Parathyroid adenoma (tissue), 2 donors: ENCODE results near the gene TEX9.

Experiments
- H2AFZ ChIP-seq: fragments of 300-600 bp; sonication (generic); one replicate; pipeline ENCODE4 v1.7.0; 2017; ENCODE audit warnings: antibody characterized with exemption, mild to moderate bottlenecking
- H3K27ac ChIP-seq: fragments of 300-600 bp; sonication (generic); one replicate; pipeline ENCODE4 v1.7.0; 2017
- H3K27me3 ChIP-seq: fragments of 300-600 bp; sonication (generic); one replicate; pipeline ENCODE4 v1.7.0; 2017; ENCODE audit warnings: low read length; ENCODE audit not compliant: control insufficient read depth, insufficient read depth
- H3K36me3 ChIP-seq: fragments of 300-600 bp; sonication (generic); one replicate; pipeline ENCODE4 v1.7.0; 2017; ENCODE audit warnings: low read length; ENCODE audit not compliant: control insufficient read depth, insufficient read depth
- H3K4me1 ChIP-seq: fragments of 300-600 bp; sonication (generic); one replicate; pipeline ENCODE4 v1.7.0; 2017; ENCODE audit warnings: control low read depth
- H3K4me2 ChIP-seq: fragments of 300-600 bp; sonication (generic); one replicate; pipeline ENCODE4 v1.7.0; 2017; ENCODE audit warnings: low read length
- H3K4me3 ChIP-seq: fragments of 300-600 bp; sonication (generic); one replicate; pipeline ENCODE4 v1.7.0; 2017; ENCODE audit warnings: low read depth, low read length
- H3K79me2 ChIP-seq: fragments of 300-600 bp; sonication (generic); one replicate; pipeline ENCODE4 v1.7.0; 2017; ENCODE audit warnings: control low read depth
- H3K9ac ChIP-seq: fragments of 300-600 bp; sonication (generic); one replicate; pipeline ENCODE4 v1.7.0; 2017; ENCODE audit warnings: mild to moderate bottlenecking
- H3K9me3 ChIP-seq: fragments of 300-600 bp; sonication (generic); one replicate; pipeline ENCODE4 v1.7.0; 2017; ENCODE audit warnings: low read length; ENCODE audit not compliant: control insufficient read depth
- CTCF ChIP-seq: fragments of 300-600 bp; sonication (generic); IDR thresholded peaks from one replicate; pipeline ENCODE4 v1.7.0; 2017; ENCODE audit warnings: antibody characterized with exemption, mild to moderate bottlenecking
- donor health status: primary hyperparathyroidism.

TEX9 gene

GRCh38 chr15:56323435-56323834 is 41.8 kb upstream of the TEX9 start:
- Histone ChIP-seq H3K4me3 (no peak overlapping the region), H3K4me1 (no peaks in the 10 kb centered on the region), H3K79me2 (no peaks in the 10 kb centered on the region), H3K27ac (no peak overlapping the region), H3K9ac (no peak overlapping the region), H2AFZ (no peak overlapping the region), H3K9me3 (no peaks in the 10 kb centered on the region), H3K36me3 (no peaks in the 10 kb centered on the region), H3K4me2 (no peak overlapping the region), H3K27me3 (no peaks in the 10 kb centered on the region)
- TF ChIP-seq CTCF: no peak

DNA sequence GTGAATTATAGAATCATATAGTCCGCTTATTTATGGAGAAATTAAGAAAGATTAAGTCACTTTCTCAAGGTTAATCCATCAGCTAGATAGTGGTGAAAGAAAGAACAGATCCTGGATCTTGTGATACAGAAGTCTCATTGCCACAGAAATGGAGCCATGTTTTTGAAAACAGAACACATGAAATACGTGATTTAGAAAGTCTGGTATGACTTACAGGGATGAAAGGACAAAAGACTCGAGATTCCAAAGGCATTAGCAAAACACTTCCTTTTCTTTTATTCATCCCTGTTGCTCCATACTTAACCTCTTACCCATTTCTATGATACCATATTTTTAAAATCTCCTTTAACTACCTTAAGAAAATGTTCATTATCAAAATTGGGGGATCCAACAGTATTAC is 40.0 kb upstream of the TEX9 start:
- no peaks in the 10 kb centered on the region for H3K79me2 ChIP-seq
- no peak overlapping the region for H3K27ac ChIP-seq
- H3K27me3 ChIP-seq: no peaks in the 10 kb centered on the region
- H3K4me3 ChIP-seq: no peak overlapping the region
- no peaks in the 10 kb centered on the region for H3K36me3 ChIP-seq
- no peaks in the 10 kb centered on the region for H3K4me1 ChIP-seq
- no peak overlapping the region for H3K9ac ChIP-seq
- H3K4me2 ChIP-seq: no peak overlapping the region
- no peak for TF ChIP-seq CTCF
- no peak overlapping the region for H2AFZ ChIP-seq
- no peaks in the 10 kb centered on the region for H3K9me3 ChIP-seq

DNA sequence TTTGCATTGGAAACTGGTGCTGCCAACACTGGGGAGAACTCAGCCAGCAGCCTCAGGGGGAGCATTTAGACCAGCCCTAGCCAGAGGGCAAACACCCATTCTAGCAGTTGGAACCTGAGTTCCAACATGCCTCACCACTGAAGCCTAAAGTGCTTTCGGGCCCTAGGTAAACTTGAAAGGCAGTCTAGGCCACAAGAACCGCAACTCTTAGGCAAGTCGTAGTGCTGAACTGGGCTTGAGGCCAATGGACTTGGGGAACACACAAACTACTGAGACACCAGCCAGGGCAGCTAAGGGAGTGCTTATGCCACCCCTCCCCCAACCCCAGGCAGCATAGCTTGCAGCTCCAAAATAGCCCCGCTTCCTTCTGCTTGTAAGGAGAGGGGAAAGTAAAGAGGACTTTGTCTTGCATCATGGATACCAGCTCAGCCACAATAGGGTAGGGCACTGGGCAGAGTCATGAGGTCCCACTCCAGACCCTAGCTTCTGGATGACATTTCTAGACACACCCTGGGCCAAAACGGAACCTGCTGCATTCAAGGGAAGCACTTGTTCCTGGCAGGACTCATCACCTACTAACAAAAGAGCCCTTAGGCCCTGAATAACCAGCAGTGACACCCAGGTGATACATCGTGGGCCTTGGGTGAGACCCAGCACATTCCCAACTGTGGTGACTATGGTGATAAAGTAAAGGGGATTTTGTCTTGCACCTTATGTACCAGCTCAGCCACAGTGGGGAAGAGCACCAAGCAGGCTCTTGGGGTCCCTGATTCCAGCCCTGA is 37.3 kb upstream of the TEX9 start:
- H2AFZ ChIP-seq: no peak overlapping the region
- no peaks in the 10 kb centered on the region for H3K36me3 ChIP-seq
- H3K27me3 ChIP-seq: no peaks in the 10 kb centered on the region
- no peak for TF ChIP-seq CTCF
- H3K9me3 ChIP-seq: no peaks in the 10 kb centered on the region
- no peaks in the 10 kb centered on the region for H3K4me1 ChIP-seq
- no peak overlapping the region for H3K9ac ChIP-seq
- H3K4me3 ChIP-seq: no peak overlapping the region
- no peaks in the 10 kb centered on the region for H3K79me2 ChIP-seq
- H3K27ac ChIP-seq: no peak overlapping the region
- H3K4me2 ChIP-seq: no peak overlapping the region

DNA sequence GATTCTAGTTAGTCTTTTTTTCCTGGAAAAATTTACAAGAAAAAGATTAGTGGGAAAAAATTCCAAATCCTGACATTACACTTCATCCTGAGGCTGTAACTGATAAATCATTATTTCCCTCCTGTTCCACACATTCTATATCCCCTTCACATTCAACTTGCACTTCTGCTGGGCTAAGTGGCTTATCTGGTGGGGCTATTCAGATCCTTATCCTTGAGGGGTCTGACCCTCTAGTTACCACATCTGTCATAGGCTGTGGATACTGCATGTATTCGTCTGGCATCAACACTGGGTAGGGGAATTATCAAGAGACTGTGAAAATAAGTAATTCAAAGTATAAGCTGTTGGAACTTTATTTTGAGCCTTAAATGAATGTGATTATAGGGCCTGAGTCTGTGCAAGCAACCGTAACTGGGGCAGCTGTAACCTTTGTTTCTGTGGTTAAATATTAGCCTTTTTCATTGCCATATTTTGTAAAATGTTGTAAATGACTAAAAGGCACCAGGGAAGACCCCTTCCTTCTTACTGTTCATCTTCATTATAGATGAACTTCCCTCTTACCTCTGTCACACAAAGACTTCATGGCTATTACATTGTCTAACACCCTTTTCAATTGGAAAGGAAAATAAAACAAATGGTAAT is 28.0 kb upstream of the TEX9 start:
- no peaks in the 10 kb centered on the region for H3K79me2 ChIP-seq
- H3K27me3 ChIP-seq: no peaks in the 10 kb centered on the region
- H3K36me3 ChIP-seq: no peaks in the 10 kb centered on the region
- no peak overlapping the region for H2AFZ ChIP-seq
- no peak for TF ChIP-seq CTCF
- no peak overlapping the region for H3K4me3 ChIP-seq
- H3K9ac ChIP-seq: no peak overlapping the region
- no peak overlapping the region for H3K4me2 ChIP-seq
- no peaks in the 10 kb centered on the region for H3K9me3 ChIP-seq
- no peak overlapping the region for H3K27ac ChIP-seq
- H3K4me1 ChIP-seq: no peaks in the 10 kb centered on the region

DNA sequence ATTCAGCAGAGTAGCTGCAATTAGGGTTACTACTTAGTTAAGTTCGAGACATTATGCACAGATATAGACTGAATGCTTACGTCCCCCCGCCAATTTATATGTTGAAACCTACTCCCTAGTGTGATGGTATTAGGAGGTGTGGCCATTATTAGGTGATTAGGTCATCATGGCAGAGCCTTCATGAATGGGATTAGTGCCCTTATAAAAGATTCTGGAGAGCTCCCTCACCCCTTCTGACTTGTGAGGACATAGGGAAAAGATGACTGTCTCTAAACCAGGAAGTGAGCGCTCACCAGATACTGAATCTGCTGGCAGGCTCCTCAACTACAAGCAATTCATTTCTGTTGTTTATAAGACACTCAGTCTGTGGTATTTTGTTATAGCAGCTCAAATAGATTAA is 25.6 kb upstream of the TEX9 start:
- Histone ChIP-seq H3K36me3 (no peaks in the 10 kb centered on the region), H3K27ac (no peak overlapping the region), H3K9me3 (no peaks in the 10 kb centered on the region), H3K27me3 (no peaks in the 10 kb centered on the region), H3K4me1 (no peaks in the 10 kb centered on the region), H3K9ac (no peak overlapping the region), H2AFZ (no peak overlapping the region), H3K79me2 (no peaks in the 10 kb centered on the region), H3K4me2 (no peak overlapping the region), H3K4me3 (no peak overlapping the region)
- TF ChIP-seq CTCF: no peak
